NCI-H524 treated with DMSO at 0.1 percent for 48 hours (cell line): ENCODE results near the gene PPP2R5B.

Experiments used
- DNase-seq: peaks from one replicate; lab custom pipeline; 2025; lab: John Stamatoyannopoulos, UW

PPP2R5B gene

GRCh38 chr11:64908766-64909165 is 15.7 kb upstream of the PPP2R5B start:
- DNase-seq = no peak

GRCh38 chr11:64909653-64910343 is 14.7 kb upstream of the PPP2R5B start:
- DNase-seq = no peak

GRCh38 chr11:64910451-64911093 is 13.9 kb upstream of the PPP2R5B start:
- no peak for DNase-seq

GRCh38 chr11:64911142-64911541 is 13.3 kb upstream of the PPP2R5B start:
- DNase-seq = no peak

- no peak for DNase-seq
Observed at GRCh38 chr11:64911689-64912088, 12.8 kb upstream of the PPP2R5B start.

GRCh38 chr11:64913171-64913727 is 11.2 kb upstream of the PPP2R5B start:
- no peak for DNase-seq

GRCh38 chr11:64914123-64914522 is 10.4 kb upstream of the PPP2R5B start:
- DNase-seq = no peak

GRCh38 chr11:64915376-64915887 is 9.1 kb upstream of the PPP2R5B start:
- no peak for DNase-seq

- DNase-seq = no peak
Observed at GRCh38 chr11:64916040-64916774, 8.3 kb upstream of the PPP2R5B start.

- DNase-seq = peak; percentile 98
Observed at GRCh38 chr11:64916775-64917662, 7.5 kb upstream of the PPP2R5B start, which contains the start of gene ATG2A. Gene ATG2A (minus strand): TSS chr11:64917209. CDS start chr11:64917135, 74 bp downstream.

- DNase-seq = no peak
Observed at GRCh38 chr11:64917663-64917995, 6.9 kb upstream of the PPP2R5B start.

- DNase-seq = no peak
Observed at GRCh38 chr11:64918017-64918416, 6.5 kb upstream of the PPP2R5B start.

GRCh38 chr11:64919627-64920026 is 4.9 kb upstream of the PPP2R5B start:
- DNase-seq = no peak

GRCh38 chr11:64920124-64920523 is 4.4 kb upstream of the PPP2R5B start:
- DNase-seq = no peak

- DNase-seq = no peak
Observed at GRCh38 chr11:64921384-64921783, 3.1 kb upstream of the PPP2R5B start.

GRCh38 chr11:64923151-64923661 is 1.3 kb upstream of the PPP2R5B start:
- DNase-seq = no peak

GRCh38 chr11:64924910-64925284 is 408 bp downstream of the PPP2R5B start:
- no peak for DNase-seq

- no peak for DNase-seq
Observed at GRCh38 chr11:64925536-64926436, 1.3 kb downstream of the PPP2R5B start.

- no peak for DNase-seq
Observed at GRCh38 chr11:64926689-64927088, 2.2 kb downstream of the PPP2R5B start.

GRCh38 chr11:64928957-64929356 is 4.5 kb downstream of the PPP2R5B start:
- DNase-seq = no peak
